Measurements from ENCODE around the gene LMNB1.

Gene LMNB1

GRCh38 chr5:126854526-126855110, 77.7 kb downstream of the LMNB1 start (continued):
- TF ChIP-seq ZNF362 (tag by site-specific recombination; IDR thresholded peaks at IDR 0.05): no peak
- TF ChIP-seq ZNF121 (tag by site-specific recombination; IDR thresholded peaks at IDR 0.05): no peak
- no peak for TF ChIP-seq ZXDB (tag by site-specific recombination; IDR thresholded peaks at IDR 0.05)
- TF ChIP-seq ZNF843 (tag by site-specific recombination; IDR thresholded peaks at IDR 0.05): no peak

- Histone ChIP-seq H3K27ac (ENCODE audit: extremely low read depth, low read depth, low read length) (no peak overlapping the region), H3K4me1 (ENCODE audit: control insufficient read depth, insufficient read depth, low read length) (no peaks in the 10 kb centered on the region), H3K9me3 (ENCODE audit: control insufficient read depth, insufficient read depth, low read depth, low read length) (no peaks in the 10 kb centered on the region), H3K36me3 (ENCODE audit: control insufficient read depth in 2 of 2, insufficient read depth in 1 of 2, low read length in 2 of 2) (no peaks in the 10 kb centered on the region), H3K4me3 (ENCODE audit: low read depth, low read length) (no peak overlapping the region)
- TF ChIP-seq ZNF24 (tag by site-specific recombination; IDR thresholded peaks at IDR 0.05): no peak
- TF ChIP-seq SP3 (tag by site-specific recombination; IDR thresholded peaks at IDR 0.05): no peak
- TF ChIP-seq SP7 (tag by site-specific recombination; IDR thresholded peaks at IDR 0.05): no peak
- TF ChIP-seq ZNF114 (tag by site-specific recombination; IDR thresholded peaks at IDR 0.05): no peak
- no peak for TF ChIP-seq OSR2 (tag by site-specific recombination; IDR thresholded peaks at IDR 0.05)
- TF ChIP-seq OVOL3 (tag by site-specific recombination; IDR thresholded peaks at IDR 0.05): no peak
- TF ChIP-seq ZNF140 (tag by site-specific recombination; IDR thresholded peaks at IDR 0.05): no peak
- no peak for TF ChIP-seq KLF8 (tag by site-specific recombination; IDR thresholded peaks at IDR 0.05)
- TF ChIP-seq MEIS1 (CRISPR knock-in tag; IDR thresholded peaks at IDR 0.05; ENCODE audit: borderline replicate concordance): no peak
- no peak for TF ChIP-seq ZNF580 (tag by site-specific recombination; IDR thresholded peaks at IDR 0.05)
- no peak for TF ChIP-seq ZBTB26 (tag by site-specific recombination; optimal IDR thresholded peaks at IDR 0.05)
- TF ChIP-seq ZIC2 (tag by site-specific recombination; IDR thresholded peaks at IDR 0.05): no peak
- ChIA-PET CTCF (no interaction called here), POLR2A (no interaction called here)
These were observed 78.3 kb downstream of the LMNB1 start for GRCh38 chr5:126855266-126855665.

- CTCF ChIA-PET: no interaction called here
- Histone ChIP-seq H3K9me3 (ENCODE audit: control insufficient read depth, insufficient read depth, low read depth, low read length) (no peaks in the 10 kb centered on the region), H3K36me3 (ENCODE audit: control insufficient read depth in 2 of 2, insufficient read depth in 1 of 2, low read length in 2 of 2) (no peaks in the 10 kb centered on the region), H3K4me3 (ENCODE audit: low read depth, low read length) (no peak overlapping the region), H3K27ac (ENCODE audit: extremely low read depth, low read depth, low read length) (no peak overlapping the region), H3K4me1 (ENCODE audit: control insufficient read depth, insufficient read depth, low read length) (no peaks in the 10 kb centered on the region)
- POLR2A ChIA-PET: no interaction called here
- TF ChIP-seq KLF8 (tag by site-specific recombination; IDR thresholded peaks at IDR 0.05): no peak
- no peak for TF ChIP-seq ZNF626 (tag by site-specific recombination; IDR thresholded peaks at IDR 0.05)
These were observed 80.8 kb downstream of the LMNB1 start for GRCh38 chr5:126857472-126858410.

- Histone ChIP-seq H3K27ac (ENCODE audit: extremely low read depth, low read depth, low read length) (no peak overlapping the region), H3K4me1 (ENCODE audit: control insufficient read depth, insufficient read depth, low read length) (no peaks in the 10 kb centered on the region), H3K9me3 (ENCODE audit: control insufficient read depth, insufficient read depth, low read depth, low read length) (no peaks in the 10 kb centered on the region), H3K4me3 (ENCODE audit: low read depth, low read length) (no peak overlapping the region), H3K36me3 (ENCODE audit: control insufficient read depth in 2 of 2, insufficient read depth in 1 of 2, low read length in 2 of 2) (no peaks in the 10 kb centered on the region)
- CTCF ChIA-PET: no interaction called here
- POLR2A ChIA-PET: no interaction called here
- TF ChIP-seq ZNF211 (tag by site-specific recombination; IDR thresholded peaks at IDR 0.05; ENCODE audit: low read depth): no peak
- TF ChIP-seq ZNF544 (tag by site-specific recombination; IDR thresholded peaks at IDR 0.05): no peak
- no peak for TF ChIP-seq ATF2 (tag by site-specific recombination; IDR thresholded peaks at IDR 0.05; ENCODE audit: low read depth)
- no peak for TF ChIP-seq ELK4 (IDR thresholded peaks at IDR 0.05; ENCODE audit: borderline replicate concordance, low read depth, low read length)
- TF ChIP-seq ZNF239 (tag by site-specific recombination; IDR thresholded peaks at IDR 0.05): no peak
- no peak for TF ChIP-seq ZNF175 (tag by site-specific recombination; IDR thresholded peaks at IDR 0.05)
- no peak for TF ChIP-seq ZNF707 (tag by site-specific recombination; IDR thresholded peaks at IDR 0.05)
- TF ChIP-seq ZNF354C (tag by site-specific recombination; IDR thresholded peaks at IDR 0.05; ENCODE audit: borderline replicate concordance, low read depth): no peak
- TF ChIP-seq SCRT1 (tag by site-specific recombination; IDR thresholded peaks at IDR 0.05; ENCODE audit: borderline replicate concordance): no peak
These were observed 81.5 kb downstream of the LMNB1 start for GRCh38 chr5:126858441-126858840.
